Measurements from ENCODE around the gene RPL32.

- TF ChIP-seq CTCF (IDR thresholded peaks at IDR 0.05) (no peak), POLR2A (IDR thresholded peaks at IDR 0.05) (no peak), EP300 (IDR thresholded peaks at IDR 0.05) (no peak)
These were observed 584 bp upstream of the RPL32 start for GRCh38 chr3:12841970-12842328.
